CD14-positive monocyte (primary cell): ENCODE results near the gene POLR2F. TPM values are rescaled to one million over a fixed set of nuclear protein-coding genes. Genes with fewer than 3 reads are reported as not detected.

Experiments used
- DNase-seq, 3 donors: peaks; one replicate each; pipeline ENCODE4 v3.0.0-alpha.2; 2011 to 2022
- H2AFZ ChIP-seq: 2 replicates; pipeline ENCODE4 v1.6.0; 2012; ENCODE audit warnings: mild to moderate bottlenecking, low read depth, low read length, inconsistent platforms; ENCODE audit not compliant: insufficient read depth, poor library complexity, severe bottlenecking
- H3K27ac ChIP-seq, 2 donors: 1 replicate in 1 of 2; 2 replicates in 1 of 2; pipeline ENCODE4 v1.5.1; 2012 to 2013; ENCODE audit warnings: low read length in 2 of 2, control low read depth in 1 of 2, inconsistent platforms in 1 of 2, low read depth in 1 of 2, mild to moderate bottlenecking in 1 of 2
- H3K27me3 ChIP-seq, 2 donors: one replicate each; pipeline versions ENCODE4 v1.6.0 to v1.6.1; 2011 to 2013; ENCODE audit warnings: low read length in 2 of 2; ENCODE audit not compliant: control insufficient read depth in 2 of 2, insufficient read depth in 2 of 2
- H3K36me3 ChIP-seq, 2 donors: replicated peaks in 1 of 2; 1 replicate in 1 of 2; 2 replicates in 1 of 2; pipeline versions ENCODE4 v1.5.1 to v1.6.1; 2012 to 2013; ENCODE audit warnings: low read length in 2 of 2, control low read depth in 1 of 2, inconsistent platforms in 1 of 2, mild to moderate bottlenecking in 1 of 2; ENCODE audit not compliant: insufficient read depth in 2 of 2, control insufficient read depth in 1 of 2
- H3K4me1 ChIP-seq, 2 donors: 1 replicate in 1 of 2; 2 replicates in 1 of 2; pipeline versions ENCODE4 v1.5.1 to v1.6.1; 2012 to 2013; ENCODE audit warnings: low read length in 2 of 2, control low read depth in 1 of 2, inconsistent platforms in 1 of 2, mild to moderate bottlenecking in 1 of 2, moderate library complexity in 1 of 2; ENCODE audit not compliant: insufficient read depth in 2 of 2, control insufficient read depth in 1 of 2
- H3K4me2 ChIP-seq: replicated peaks from 2 replicates; pipeline ENCODE3; 2012; ENCODE audit warnings: low read length, moderate library complexity, mild to moderate bottlenecking; ENCODE audit not compliant: poor library complexity, severe bottlenecking; ENCODE audit errors: extremely low read depth
- H3K4me3 ChIP-seq, 3 experiments: fragments of 200-600 bp in 1 of 3; sonication (generic) in 1 of 3; replicated peaks in 1 of 3; 1 replicate in 2 of 3; 2 replicates in 1 of 3; pipeline ENCODE4 v1.5.1; 2011 to 2013; ENCODE audit warnings: low read length in 3 of 3, mild to moderate bottlenecking in 3 of 3, control low read depth in 2 of 3, low read depth in 2 of 3, inconsistent platforms in 1 of 3, moderate library complexity in 1 of 3
- H3K79me2 ChIP-seq: 2 replicates; pipeline ENCODE4 v1.6.0; 2012; ENCODE audit warnings: mild to moderate bottlenecking, control low read depth, inconsistent platforms, low read length, moderate library complexity; ENCODE audit not compliant: insufficient read depth
- H3K9ac ChIP-seq: 2 replicates; pipeline ENCODE4 v1.6.0; 2017; ENCODE audit warnings: low read length, mild to moderate bottlenecking; ENCODE audit not compliant: insufficient read depth, poor library complexity, severe bottlenecking
- H3K9me3 ChIP-seq, 2 donors: replicated peaks in 1 of 2; 1 replicate in 1 of 2; 2 replicates in 1 of 2; pipeline versions ENCODE4 v1.5.1 to v1.6.1; 2012 to 2013; ENCODE audit warnings: low read length in 2 of 2, control low read depth in 1 of 2; ENCODE audit not compliant: control insufficient read depth in 1 of 2, insufficient read depth in 1 of 2
- H4K20me1 ChIP-seq: 2 replicates; pipeline ENCODE4 v1.6.0; 2012; ENCODE audit warnings: mild to moderate bottlenecking, low read length, control low read depth, moderate library complexity; ENCODE audit not compliant: insufficient read depth
- H3K27ac Mint-ChIP-seq, 7 donors: one replicate each; pipeline ENCODE4 v1.8.0; 2020; ENCODE audit warnings: mild to moderate bottlenecking in 7 of 7, mixed read lengths in 7 of 7, moderate library complexity in 6 of 7, inconsistent platforms in 2 of 7
- H3K27me3 Mint-ChIP-seq, 3 donors: one replicate each; pipeline ENCODE4 v1.8.0; 2021 to 2022; ENCODE audit warnings: low read depth in 3 of 3, mild to moderate bottlenecking in 3 of 3, mixed read lengths in 3 of 3, moderate library complexity in 3 of 3, inconsistent platforms in 1 of 3
- H3K36me3 Mint-ChIP-seq, 2 donors: one replicate each; pipeline ENCODE4 v1.8.0; 2020; ENCODE audit warnings: mixed read lengths in 2 of 2, inconsistent platforms in 1 of 2, mild to moderate bottlenecking in 1 of 2
- H3K4me1 Mint-ChIP-seq: one replicate; pipeline ENCODE4 v1.8.0; 2020; ENCODE audit warnings: mild to moderate bottlenecking, mixed read lengths
- H3K4me3 Mint-ChIP-seq, 2 donors: one replicate each; pipeline ENCODE4 v1.8.0; 2020; ENCODE audit warnings: mild to moderate bottlenecking in 2 of 2, mixed read lengths in 2 of 2, moderate library complexity in 1 of 2
- H3K9me3 Mint-ChIP-seq, 7 donors: one replicate each; pipeline ENCODE4 v1.8.0; 2020 to 2022; ENCODE audit warnings: mixed read lengths in 7 of 7, mild to moderate bottlenecking in 6 of 7, moderate library complexity in 6 of 7, inconsistent platforms in 2 of 7
- CTCF ChIP-seq: fragments of 200-600 bp; IDR thresholded peaks from one replicate; pipeline ENCODE4 v1.8.0; 2022; ENCODE audit warnings: antibody characterized with exemption, mild to moderate bottlenecking
- WGBS: methylation state at CpG from one replicate; pipeline ENCODE4 v1.1.5; 2013; ENCODE audit warnings: missing lambda C conversion rate; ENCODE audit not compliant: insufficient coverage; 5-methylcytosine and 5-hydroxymethylcytosine counted together
- intact Hi-C, 2 donors: fragments of 100-400 bp; cut with micrococcal nuclease; formaldehyde crosslinking; loops; one replicate each; pipeline versions ENCODE4 v1.15.0 to v1.15.1; 2023
- polyA plus RNA-seq, 3 donors: library from polyadenylated mRNA; depleted of rRNA in 1 of 3; unstranded in 2 of 3; stranded (reverse) in 1 of 3; fragments of 300-500 nt in 2 of 3; fragments of >200 nt in 1 of 3; fragmentation: Illumina TruSeq in 2 of 3; gene quantifications; 1 replicate in 2 of 3; 2 replicates in 1 of 3; pipeline ENCODE4 v1.2.3, GENCODE V29; 2012 to 2021

POLR2F gene
- polyA plus RNA-seq, 3 donors: 45.4 to 182 (median 143) TPM

GRCh38 chr22:37971475-37972434 lies 18.3 kb downstream of the POLR2F start:
- TF ChIP-seq CTCF: no peak
- no peak overlapping the region for H3K9ac ChIP-seq
- Mint-ChIP-seq H3K9me3 (peaks cover 0 to 2% (median 0%) of the 10 kb centered on the region in 7 donors), H3K36me3 (peaks cover 35 to 40% of the 10 kb centered on the region in 2 donors), H3K27ac (no peak overlapping the region), H3K27me3 (peaks cover 0 to 4% (median 0%) of the 10 kb centered on the region in 3 donors), H3K4me1 (no peaks in the 10 kb centered on the region), H3K4me3 (no peak overlapping the region)
- H3K79me2 ChIP-seq: no peaks in the 10 kb centered on the region
- peaks cover 21 to 29% of the 10 kb centered on the region in 2 donors for H3K36me3 ChIP-seq
- no peak for DNase-seq
- no peak overlapping the region for H2AFZ ChIP-seq
- 100% methylated on average over 3 of the region's 7 CpGs for WGBS
- no peak overlapping the region for H3K4me3 ChIP-seq
- no peaks in the 10 kb centered on the region for H3K27me3 ChIP-seq
- no peaks in the 10 kb centered on the region for H3K4me1 ChIP-seq
- intact Hi-C loops: no loop called here
- H3K9me3 ChIP-seq: no peaks in the 10 kb centered on the region
- no peak overlapping the region for H3K4me2 ChIP-seq
- no peak overlapping the region for H3K27ac ChIP-seq
- H4K20me1 ChIP-seq: no peaks in the 10 kb centered on the region

GRCh38 chr22:37972527-37972926 lies 19.0 kb downstream of the POLR2F start:
- H3K4me2 ChIP-seq: no peak overlapping the region
- H3K9ac ChIP-seq: no peak overlapping the region
- H3K4me3 ChIP-seq: no peak overlapping the region
- Mint-ChIP-seq H3K9me3 (peaks cover 0 to 2% (median 0%) of the 10 kb centered on the region in 7 donors), H3K36me3 (peaks cover 28 to 37% of the 10 kb centered on the region in 2 donors), H3K4me1 (no peaks in the 10 kb centered on the region), H3K27ac (peak overlapping the region in 1 of 7 donors; percentile 1), H3K27me3 (peaks cover 0 to 4% (median 0%) of the 10 kb centered on the region in 3 donors), H3K4me3 (no peak overlapping the region)
- H3K27me3 ChIP-seq: no peaks in the 10 kb centered on the region
- no peaks in the 10 kb centered on the region for H3K79me2 ChIP-seq
- intact Hi-C loops: no loop called here
- no peaks in the 10 kb centered on the region for H3K9me3 ChIP-seq
- no peak overlapping the region for H3K27ac ChIP-seq
- H3K4me1 ChIP-seq: no peaks in the 10 kb centered on the region
- 100% methylated on average over 1 of the region's 3 CpGs for WGBS
- DNase-seq: no peak
- no peak overlapping the region for H2AFZ ChIP-seq
- no peak for TF ChIP-seq CTCF
- H4K20me1 ChIP-seq: no peaks in the 10 kb centered on the region
- peaks cover 13 to 22% of the 10 kb centered on the region in 2 donors for H3K36me3 ChIP-seq
